Endothelial cell of umbilical vein (primary cell): Measurements from ENCODE around the gene LAMC1. TPM values are rescaled to one million over a fixed set of nuclear protein-coding genes. Genes with fewer than 3 reads are reported as not detected.

Experiments
- BruUV-seq: library from RNA; stranded (reverse); fragments of 400-500 nt; replicated peaks from 2 replicates; lab custom pipeline; 2021; lab: Mats Ljungman, UMichigan
- CTCF ChIA-PET: fragments of 300-600, 350-600 bp; sonication (Branson Sonifier 250); formaldehyde crosslinking; loops from one replicate; lab custom pipeline; 2021; ENCODE audit warnings: antibody characterized with exemption, inconsistent platforms; lab: Charles Lee
- POLR2A ChIA-PET: fragments of 300-600, 350-600 bp; sonication (Branson Sonifier 250); formaldehyde crosslinking; loops from one replicate; lab custom pipeline; 2021; ENCODE audit warnings: antibody characterized with exemption, inconsistent platforms; lab: Charles Lee
- DNase-seq: peaks from one replicate; pipeline ENCODE4 v3.0.0-alpha.2; 2011; ENCODE audit warnings: low read depth, low spot score
- FAIRE-seq: peaks from 2 replicates; lab custom pipeline; 2011; peaks lifted over from hg19 to GRCh38; lab: Jason Lieb, UNC
- H2AFZ ChIP-seq: 2 replicates; pipeline ENCODE4 v1.6.0; 2012; ENCODE audit warnings: low read depth, low read length, control low read depth, inconsistent platforms
- H3K27ac ChIP-seq: 2 replicates; pipeline ENCODE4 v1.5.1; 2011; ENCODE audit warnings: low read depth, mild to moderate bottlenecking, control low read depth, low read length, moderate library complexity; ENCODE audit not compliant: insufficient read depth
- H3K27me3 ChIP-seq, 2 experiments: 2 replicates each; pipeline versions ENCODE4 v1.6.0 to v1.6.1; 2011; ENCODE audit warnings: low read length in 2 of 2, mixed read lengths in 1 of 2; ENCODE audit not compliant: control insufficient read depth in 2 of 2, insufficient read depth in 2 of 2
- H3K36me3 ChIP-seq, 2 experiments: 2 replicates in 1 of 2; 3 replicates in 1 of 2; pipeline ENCODE4 v1.5.1; 2011; ENCODE audit warnings: low read length in 2 of 2, mild to moderate bottlenecking in 1 of 2, moderate library complexity in 1 of 2; ENCODE audit not compliant: control insufficient read depth in 2 of 2, insufficient read depth in 2 of 2; ENCODE audit errors: extremely low read depth in 1 of 2
- H3K4me1 ChIP-seq: 3 replicates; pipeline ENCODE4 v1.5.1; 2011; ENCODE audit warnings: mild to moderate bottlenecking, low read length; ENCODE audit not compliant: control insufficient read depth, insufficient read depth; ENCODE audit errors: extremely low read depth
- H3K4me2 ChIP-seq: 2 replicates; pipeline ENCODE4 v1.6.1; 2011; ENCODE audit warnings: low read length, control low read depth, mixed read lengths; ENCODE audit not compliant: insufficient read depth
- H3K4me3 ChIP-seq, 3 experiments: fragments of 200-600 bp in 1 of 3; sonication (generic), shearing (Covaris generic) in 1 of 3; replicated peaks in 1 of 3; 2 replicates each; pipeline ENCODE4 v1.5.1; 2011 to 2016; ENCODE audit warnings: control low read depth in 3 of 3, low read length in 3 of 3, mild to moderate bottlenecking in 2 of 3, inconsistent platforms in 1 of 3, low read depth in 1 of 3, moderate library complexity in 1 of 3; ENCODE audit not compliant: insufficient read depth in 1 of 3
- H3K79me2 ChIP-seq: 2 replicates; pipeline ENCODE4 v1.6.0; 2012; ENCODE audit warnings: low read length, inconsistent platforms; ENCODE audit not compliant: control insufficient read depth, insufficient read depth
- H3K9ac ChIP-seq: replicated peaks from 2 replicates; pipeline ENCODE3; 2011; ENCODE audit warnings: low read length, control low read depth; ENCODE audit not compliant: insufficient read depth; ENCODE audit errors: extremely low read depth
- H3K9me1 ChIP-seq: replicated peaks from 3 replicates; pipeline ENCODE4 v1.6.0; 2011; ENCODE audit warnings: mild to moderate bottlenecking, low read length; ENCODE audit not compliant: control insufficient read depth, insufficient read depth; ENCODE audit errors: extremely low read depth
- H3K9me3 ChIP-seq: replicated peaks from 2 replicates; pipeline ENCODE4 v1.5.1; 2012; ENCODE audit warnings: low read length, inconsistent platforms; ENCODE audit not compliant: control insufficient read depth, insufficient read depth
- H4K20me1 ChIP-seq: replicated peaks from 2 replicates; pipeline ENCODE3; 2011; ENCODE audit warnings: mild to moderate bottlenecking, low read length; ENCODE audit not compliant: control insufficient read depth, insufficient read depth; ENCODE audit errors: extremely low read depth
- EZH2 ChIP-seq: IDR thresholded peaks from 2 replicates; pipeline ENCODE4 v1.6.1; 2012; ENCODE audit warnings: borderline replicate concordance, low read depth, mild to moderate bottlenecking, moderate library complexity, low read length, inconsistent platforms; ENCODE audit not compliant: severe bottlenecking
- FOS ChIP-seq: IDR thresholded peaks from 2 replicates; pipeline ENCODE4 v1.6.1; 2011; ENCODE audit warnings: mild to moderate bottlenecking, low read length, moderate library complexity, borderline replicate concordance; ENCODE audit not compliant: insufficient read depth
- GATA2 ChIP-seq: IDR thresholded peaks from 2 replicates; pipeline ENCODE4 v1.7.0; 2011; ENCODE audit warnings: low read depth, mild to moderate bottlenecking, moderate library complexity, mixed read lengths, low read length; ENCODE audit not compliant: insufficient read length, insufficient read depth
- JUN ChIP-seq: IDR thresholded peaks from 2 replicates; pipeline ENCODE4 v1.6.1; 2011; ENCODE audit warnings: borderline replicate concordance, low read depth; ENCODE audit not compliant: insufficient read length, insufficient read depth
- MAX ChIP-seq: IDR thresholded peaks from 2 replicates; pipeline ENCODE4 v1.6.1; 2011; ENCODE audit not compliant: insufficient read depth, insufficient read length
- MYC ChIP-seq: IDR thresholded peaks from one replicate; pipeline ENCODE4 v1.6.1; 2011; ENCODE audit warnings: mild to moderate bottlenecking, low read depth, low read length
- POLR2A ChIP-seq: IDR thresholded peaks from 2 replicates; pipeline ENCODE4 v1.6.1; 2012; ENCODE audit warnings: low read depth, mild to moderate bottlenecking, control low read depth, low read length
- POLR2AphosphoS5 ChIP-seq: IDR thresholded peaks from 2 replicates; pipeline ENCODE4 v1.6.1; 2012; ENCODE audit warnings: low read depth, mild to moderate bottlenecking, control low read depth, low read length, moderate library complexity; ENCODE audit not compliant: insufficient read depth
- dilution Hi-C: fragments of 300-500 bp; cut with MboI; formaldehyde crosslinking; loops from one replicate; pipeline ENCODE4 v1.15.0; 2019; ENCODE audit warnings: low sequenced_read_pairs; ENCODE audit not compliant: extremely low pct_ligation_motif_present
- intact Hi-C: fragments of 100-400 bp; cut with micrococcal nuclease; formaldehyde crosslinking; loops from one replicate; pipeline ENCODE4 v1.10.0; 2022
- polyA plus RNA-seq, 4 experiments: library from polyadenylated mRNA; depleted of rRNA in 3 of 4; stranded (reverse) in 3 of 4; unstranded in 1 of 4; fragments of >200 nt; gene quantifications; 2 replicates each; pipeline versions ENCODE4 v1.2.1 to v1.2.3, GENCODE V29; 2011 to 2012; ENCODE audit warnings: missing spikeins in 1 of 4
- total RNA-seq: library from RNA; stranded (reverse); gene quantifications from 2 replicates; pipeline ENCODE4 v1.2.3, GENCODE V29; 2021
- TF ChIP-seq, protein P1 (sequence below), 2 donors: IDR thresholded peaks; 1 replicate in 1 of 2; 2 replicates in 1 of 2; pipeline ENCODE4 v1.5.1; 2011; ENCODE audit warnings: low read length in 2 of 2, mild to moderate bottlenecking in 2 of 2, moderate library complexity in 2 of 2, control low read depth in 1 of 2, inconsistent platforms in 1 of 2, low read depth in 1 of 2; ENCODE audit not compliant: insufficient read depth in 1 of 2; ENCODE audit errors: extremely low read depth in 1 of 2

The LAMC1 gene
- total and polyA plus RNA-seq, 2 donors (not counting 3 experiments of a cell fraction or from before 2014, with no cell fraction given), result 92.5 to 216 TPM

DNA sequence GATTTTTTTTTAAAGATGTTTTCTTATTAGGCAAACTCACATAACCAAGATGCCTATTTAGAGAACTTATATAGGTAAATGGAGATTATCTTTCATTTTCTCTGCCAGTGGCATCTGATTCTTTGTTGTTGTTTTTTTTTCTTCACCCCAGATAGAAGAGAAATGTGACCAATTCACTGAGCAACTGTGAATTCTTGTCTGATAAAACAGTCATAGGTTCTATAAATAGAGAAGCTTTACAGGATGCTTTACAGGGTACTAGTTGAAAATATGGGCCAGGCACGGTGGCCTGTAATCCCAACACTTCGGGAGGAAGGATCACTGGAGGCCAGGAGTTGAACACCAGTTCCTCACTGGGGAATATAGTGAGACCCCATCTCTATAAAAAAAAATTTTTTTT lies 112.1 kb downstream of the LAMC1 start:
- POLR2A ChIA-PET, result no interaction called here
- CTCF ChIA-PET, result interaction anchor here (1.0 to 1.1 kb wide), 2 partner anchors 100 to 173 kb away, joined by 3 to 6 read pairs; no protein-coding TSS in a partner anchor
- BruUV-seq, result no TSS peak
- Histone ChIP-seq H3K9ac (no peak overlapping the region), H3K27ac (no peak overlapping the region), H4K20me1 (no peaks in the 10 kb centered on the region), H3K9me3 (no peaks in the 10 kb centered on the region), H3K27me3 (no peaks in the 10 kb centered on the region), H2AFZ (no peak overlapping the region), H3K79me2 (no peaks in the 10 kb centered on the region), H3K36me3 (peaks cover 19 to 38% of the 10 kb centered on the region in 2 experiments), H3K4me2 (no peak overlapping the region), H3K4me3 (no peak overlapping the region), H3K4me1 (peaks cover 21% of the 10 kb centered on the region), H3K9me1 (no peaks in the 10 kb centered on the region)
- intact Hi-C loops (loop anchor here (5.0 kb wide), 2 partner anchors 137 to 337 kb away; partner anchors contain the start of gene SMG7), dilution Hi-C loops (no loop called here)
- FAIRE-seq, result no peak
- no peak for TF ChIP-seq FOS
- TF ChIP-seq POLR2AphosphoS5, result no peak
- TF ChIP-seq, protein P1, sequence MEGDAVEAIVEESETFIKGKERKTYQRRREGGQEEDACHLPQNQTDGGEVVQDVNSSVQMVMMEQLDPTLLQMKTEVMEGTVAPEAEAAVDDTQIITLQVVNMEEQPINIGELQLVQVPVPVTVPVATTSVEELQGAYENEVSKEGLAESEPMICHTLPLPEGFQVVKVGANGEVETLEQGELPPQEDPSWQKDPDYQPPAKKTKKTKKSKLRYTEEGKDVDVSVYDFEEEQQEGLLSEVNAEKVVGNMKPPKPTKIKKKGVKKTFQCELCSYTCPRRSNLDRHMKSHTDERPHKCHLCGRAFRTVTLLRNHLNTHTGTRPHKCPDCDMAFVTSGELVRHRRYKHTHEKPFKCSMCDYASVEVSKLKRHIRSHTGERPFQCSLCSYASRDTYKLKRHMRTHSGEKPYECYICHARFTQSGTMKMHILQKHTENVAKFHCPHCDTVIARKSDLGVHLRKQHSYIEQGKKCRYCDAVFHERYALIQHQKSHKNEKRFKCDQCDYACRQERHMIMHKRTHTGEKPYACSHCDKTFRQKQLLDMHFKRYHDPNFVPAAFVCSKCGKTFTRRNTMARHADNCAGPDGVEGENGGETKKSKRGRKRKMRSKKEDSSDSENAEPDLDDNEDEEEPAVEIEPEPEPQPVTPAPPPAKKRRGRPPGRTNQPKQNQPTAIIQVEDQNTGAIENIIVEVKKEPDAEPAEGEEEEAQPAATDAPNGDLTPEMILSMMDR (IDR thresholded peaks at IDR 0.05; ENCODE audit: extremely low read depth in 1 of 2, insufficient read depth in 1 of 2, low read depth in 1 of 2, low read length in 2 of 2), result no peak
- no peak for TF ChIP-seq POLR2A
- no peak for TF ChIP-seq JUN
- no peak for TF ChIP-seq GATA2
- no peak for TF ChIP-seq MAX
- TF ChIP-seq EZH2, result no peak
- TF ChIP-seq MYC, result no peak
- no peak for DNase-seq
